Measurements from ENCODE around the gene EXOC3L1.

The EXOC3L1 gene

DNA sequence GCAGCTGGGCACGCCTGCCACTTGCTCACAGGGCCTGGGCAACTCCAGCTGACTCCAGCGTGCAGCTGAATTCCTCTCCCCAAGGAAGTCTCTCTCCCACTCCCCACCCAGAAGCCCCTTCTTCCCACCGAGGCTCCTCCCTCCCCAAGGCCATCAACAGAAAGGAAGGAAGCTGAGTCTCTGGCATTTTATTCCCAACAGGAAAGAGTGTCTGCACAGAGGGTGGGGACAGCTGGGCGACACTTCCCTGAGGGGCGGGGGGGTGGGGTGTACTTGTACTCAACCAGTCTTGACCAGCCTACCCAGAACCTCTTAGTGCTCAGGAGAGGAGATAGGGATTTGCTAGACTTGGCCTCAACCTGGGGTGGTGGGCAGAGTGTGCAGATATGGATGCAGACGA, at the start of gene EXOC3L1:
Gene EXOC3L1 (minus strand): TSS at position 96 of the 400 bp plus-strand sequence. CDS start 460 bp downstream, outside the sequence.
- in situ Hi-C loops (cut with MboI; ENCODE audit: low sequenced_read_pairs), result no loop called here

GRCh38 chr16:67238806-67239470, 49.0 kb upstream of the EXOC3L1 start:
- in situ Hi-C loops (cut with MboI; ENCODE audit: low sequenced_read_pairs), result no loop called here

DNA sequence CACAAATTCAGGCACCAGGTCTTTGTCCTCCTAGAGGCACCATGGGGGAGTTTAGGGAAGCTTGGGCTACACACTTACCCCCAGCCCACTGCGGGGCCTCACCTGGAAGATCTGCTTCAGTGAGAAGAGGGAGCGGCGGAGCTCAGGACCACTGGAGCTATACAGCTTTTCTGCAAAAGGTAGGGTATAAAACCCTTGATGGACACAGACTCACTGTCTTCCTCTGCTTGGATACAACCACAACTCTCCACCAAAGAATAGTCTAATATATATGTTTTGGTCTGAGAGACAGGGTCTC, 48.3 kb upstream of the EXOC3L1 start:
- in situ Hi-C loops (cut with MboI; ENCODE audit: low sequenced_read_pairs), result no loop called here

DNA sequence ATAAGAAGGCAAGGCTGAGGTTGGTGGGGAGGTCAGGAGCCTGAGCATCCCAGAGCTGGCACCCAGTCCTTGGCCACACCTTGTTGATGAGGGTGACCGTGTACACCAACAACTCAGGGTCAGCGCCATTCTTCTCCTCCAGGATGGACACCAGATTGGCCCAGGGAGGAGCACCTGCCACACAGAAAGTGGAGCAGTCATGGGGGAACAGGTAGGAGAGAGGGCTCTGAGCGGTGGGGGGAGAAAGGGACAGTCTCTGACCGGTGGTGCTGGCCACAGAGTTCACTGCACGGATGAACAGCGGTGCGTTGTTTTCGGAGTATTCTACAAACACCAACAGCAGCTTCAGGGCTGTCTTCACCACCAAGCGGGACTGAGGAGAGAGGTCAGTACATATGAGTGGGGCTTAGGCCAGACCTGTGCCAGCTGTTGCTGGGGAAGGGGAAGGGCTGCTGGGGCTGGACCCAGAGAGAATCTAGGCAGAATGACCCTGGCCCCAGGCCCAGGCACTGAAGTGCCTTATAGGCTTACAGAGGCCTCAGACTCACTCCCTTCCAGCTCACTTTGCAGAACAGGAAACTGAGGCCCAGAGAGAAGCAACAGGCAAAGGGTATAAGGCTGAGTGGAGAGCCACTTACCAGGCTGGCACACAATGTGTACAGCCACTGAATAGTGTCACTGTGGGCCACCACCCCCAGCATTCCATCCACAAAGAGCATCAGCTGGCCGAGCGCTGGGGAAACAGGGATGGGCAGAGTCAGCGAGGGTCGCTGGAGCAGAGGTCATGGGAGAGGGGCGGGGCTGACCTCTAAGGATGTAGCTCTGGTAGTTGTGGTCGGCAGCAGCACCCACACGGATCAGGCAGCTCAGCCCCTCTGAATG, 47.7 kb upstream of the EXOC3L1 start:
- in situ Hi-C loops (cut with MboI; ENCODE audit: low sequenced_read_pairs), result no loop called here

GRCh38 chr16:67236563-67237395, 46.8 kb upstream of the EXOC3L1 start:
- in situ Hi-C loops (cut with MboI; ENCODE audit: low sequenced_read_pairs), result no loop called here

DNA sequence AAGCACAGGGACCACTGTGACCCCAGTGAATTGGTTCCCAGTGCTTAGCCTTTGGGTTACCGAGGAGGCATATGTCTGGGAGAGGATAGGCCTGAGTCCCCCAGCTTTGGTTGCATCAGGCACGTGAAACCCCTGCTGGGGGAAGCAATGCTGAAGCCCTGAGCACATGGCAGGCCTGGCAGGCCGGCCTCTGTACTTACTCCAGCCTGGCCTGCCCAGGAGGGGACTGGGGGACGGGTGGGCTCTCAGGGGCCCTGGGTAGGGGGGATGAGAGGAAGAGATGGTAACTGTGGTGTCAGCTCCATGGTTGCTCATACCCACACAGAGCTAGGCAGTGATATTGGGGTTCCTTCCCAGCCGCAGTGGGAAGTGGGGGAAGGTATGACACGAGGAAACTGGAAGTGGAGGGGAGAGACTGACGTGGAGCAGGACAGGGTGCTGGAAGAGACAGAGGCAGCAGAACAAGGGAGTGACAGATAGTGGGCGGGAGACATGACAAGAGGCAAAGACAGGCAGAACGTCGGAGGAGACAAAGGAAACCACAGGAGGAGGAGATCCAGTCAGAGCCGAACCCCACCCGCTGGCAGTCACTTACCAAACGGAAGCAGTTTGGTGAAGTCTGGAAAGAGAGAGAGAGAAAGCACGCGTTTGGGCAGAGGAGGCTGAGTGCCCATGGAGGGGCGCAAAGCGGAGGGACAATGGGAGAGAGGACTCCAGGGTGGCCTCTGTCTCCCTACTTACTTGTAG, 46.1 kb upstream of the EXOC3L1 start:
- in situ Hi-C loops (cut with MboI; ENCODE audit: low sequenced_read_pairs), result no loop called here

DNA sequence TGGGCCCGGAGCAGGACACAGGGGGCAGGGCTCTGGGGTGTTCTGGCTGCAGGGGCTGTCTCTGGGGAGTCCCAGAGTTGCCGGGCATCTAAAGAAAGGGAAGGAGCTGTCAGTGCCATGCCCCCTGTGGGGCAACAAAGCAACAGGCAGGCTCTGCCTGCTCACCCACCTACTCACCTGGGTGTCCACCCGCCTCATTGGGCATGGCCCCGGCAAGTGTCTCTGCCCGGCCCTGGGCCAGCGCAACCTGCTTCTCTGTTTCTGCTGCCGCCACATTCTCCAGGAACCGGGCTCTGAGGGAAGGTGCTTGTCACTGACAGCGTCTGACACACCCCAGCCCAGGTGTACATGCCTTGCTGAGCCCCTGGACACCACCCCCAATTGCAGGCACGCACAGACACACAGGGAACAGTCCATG, 44.3 kb upstream of the EXOC3L1 start:
- in situ Hi-C loops (cut with MboI; ENCODE audit: low sequenced_read_pairs), result no loop called here

DNA sequence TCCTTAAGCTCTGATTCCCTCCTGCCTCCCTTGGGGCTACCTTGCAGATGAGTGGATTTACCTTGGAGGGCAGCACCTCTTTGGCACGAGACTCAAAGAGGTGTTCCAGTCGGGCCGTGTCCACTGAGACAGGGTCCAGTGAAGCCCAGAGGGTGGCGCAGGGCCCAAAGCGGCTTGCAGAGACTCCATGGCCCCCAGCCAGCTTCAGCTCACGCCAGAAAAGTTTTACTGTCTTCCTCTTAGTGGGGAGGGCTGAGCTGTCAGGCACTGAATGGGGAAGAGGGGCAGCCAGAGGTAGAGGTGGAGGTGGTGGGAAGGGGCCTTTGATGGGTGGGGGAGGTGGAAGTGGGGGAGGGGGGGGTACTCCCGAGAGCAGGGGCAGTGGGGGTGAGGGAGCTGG, 43.7 kb upstream of the EXOC3L1 start:
- in situ Hi-C loops (cut with MboI; ENCODE audit: low sequenced_read_pairs), result no loop called here

DNA sequence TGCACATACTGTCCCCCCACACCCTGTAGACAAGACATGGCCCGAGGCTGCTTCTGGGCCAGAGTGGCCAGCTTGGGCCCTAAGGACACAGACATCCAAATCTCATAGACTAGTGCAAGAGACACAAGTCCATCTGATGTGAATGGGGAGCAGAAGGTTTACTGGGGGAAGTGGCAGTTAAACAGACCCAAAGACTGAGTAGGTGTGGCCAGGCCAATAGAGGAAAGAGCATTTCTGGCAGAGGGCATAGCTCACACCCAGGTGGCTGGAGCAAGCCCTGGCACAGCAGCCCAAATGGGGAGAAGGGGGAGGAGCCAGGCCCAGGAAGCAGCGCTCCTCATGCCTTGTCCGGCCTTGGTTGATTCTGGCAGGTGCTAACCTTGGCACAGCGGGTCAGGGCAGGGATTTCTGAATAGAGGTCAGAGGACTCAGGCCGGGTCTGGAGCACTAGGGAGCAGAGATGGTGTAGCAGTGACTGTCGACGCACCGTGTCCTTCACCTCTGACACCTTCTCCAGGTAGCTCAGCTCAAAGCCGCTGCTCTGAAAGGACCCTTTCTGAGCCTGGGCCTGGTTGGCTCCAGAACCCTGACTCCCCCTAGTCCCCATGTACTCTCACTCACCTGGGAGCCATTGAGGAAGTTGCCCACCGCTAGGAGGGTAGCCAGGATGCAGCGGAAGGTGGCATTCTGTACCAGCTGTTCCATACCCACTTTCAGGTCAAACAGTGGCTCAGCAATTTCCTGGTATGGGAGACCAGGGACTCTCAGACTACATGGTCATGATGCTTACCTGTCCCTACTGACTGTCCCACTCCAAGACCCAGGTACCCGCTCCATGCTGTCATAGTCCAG, 41.1 kb upstream of the EXOC3L1 start:
- in situ Hi-C loops (cut with MboI; ENCODE audit: low sequenced_read_pairs), result no loop called here

DNA sequence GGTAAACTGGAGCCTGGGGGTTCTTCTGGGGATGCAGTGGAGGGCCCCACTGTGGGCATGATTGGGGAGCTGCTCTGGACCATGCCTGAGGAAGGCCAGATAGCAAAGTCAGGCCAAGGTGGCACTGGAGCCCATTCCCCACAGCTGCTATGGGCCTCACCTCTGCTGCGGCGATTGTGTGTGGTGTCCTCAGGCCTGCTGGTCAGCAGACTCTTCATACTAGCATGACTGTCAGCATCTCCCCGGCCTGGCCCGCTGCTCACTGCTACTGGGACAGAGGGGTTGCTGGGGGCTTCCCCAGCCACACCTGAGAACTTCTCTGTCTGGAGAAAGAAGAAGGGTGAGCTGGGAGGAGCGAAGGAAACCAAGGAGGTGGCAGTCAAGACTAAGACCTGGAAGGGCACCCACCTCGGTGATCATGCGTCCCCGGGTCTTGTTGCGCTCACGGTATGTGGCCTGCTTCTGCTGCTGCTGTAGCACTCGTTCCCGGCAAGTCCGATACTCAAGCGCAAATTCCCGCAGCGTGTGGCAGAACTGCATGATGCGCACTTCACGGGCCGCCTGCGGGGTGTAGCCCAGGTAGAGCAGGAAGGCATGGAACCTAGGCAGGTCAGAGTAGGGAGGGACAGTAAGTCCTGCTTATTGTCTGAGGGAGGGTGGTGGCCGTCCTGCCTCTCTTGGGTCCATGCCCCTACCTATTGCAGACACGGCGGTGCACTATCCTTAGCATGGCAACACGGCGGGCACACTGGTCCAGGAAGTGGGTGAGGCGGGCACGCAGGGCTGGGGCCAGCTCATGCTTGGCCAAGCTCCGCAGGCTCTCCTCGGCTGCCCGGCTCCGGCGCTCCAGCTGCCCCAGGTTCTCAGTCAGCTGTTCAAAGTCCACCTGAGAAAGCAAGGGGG, 40.2 kb upstream of the EXOC3L1 start:
- in situ Hi-C loops (cut with MboI; ENCODE audit: low sequenced_read_pairs), result no loop called here

DNA sequence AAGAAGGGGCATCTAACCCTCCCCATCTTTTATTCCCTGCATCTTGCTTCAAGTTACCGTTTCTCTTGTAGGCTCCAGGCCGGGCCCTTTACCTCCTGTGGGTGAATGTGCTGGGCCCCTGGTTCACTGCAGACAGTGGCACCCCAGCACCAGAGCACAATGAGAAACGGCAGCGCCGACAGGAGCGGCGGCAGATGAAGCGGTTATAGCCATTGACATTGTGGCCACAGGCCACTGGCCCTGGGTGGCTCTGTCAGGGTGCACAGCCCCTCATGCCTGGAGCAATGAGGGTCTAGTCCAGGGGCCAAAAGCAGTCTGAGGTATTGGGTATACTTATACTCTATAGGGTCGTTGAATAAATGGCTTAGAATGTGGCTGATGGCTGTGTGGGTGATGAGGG, 39.0 kb upstream of the EXOC3L1 start:
- in situ Hi-C loops (cut with MboI; ENCODE audit: low sequenced_read_pairs), result no loop called here

- in situ Hi-C loops (cut with MboI; ENCODE audit: low sequenced_read_pairs), result no loop called here
These were observed 38.3 kb upstream of the EXOC3L1 start for GRCh38 chr16:67228034-67228785.

DNA sequence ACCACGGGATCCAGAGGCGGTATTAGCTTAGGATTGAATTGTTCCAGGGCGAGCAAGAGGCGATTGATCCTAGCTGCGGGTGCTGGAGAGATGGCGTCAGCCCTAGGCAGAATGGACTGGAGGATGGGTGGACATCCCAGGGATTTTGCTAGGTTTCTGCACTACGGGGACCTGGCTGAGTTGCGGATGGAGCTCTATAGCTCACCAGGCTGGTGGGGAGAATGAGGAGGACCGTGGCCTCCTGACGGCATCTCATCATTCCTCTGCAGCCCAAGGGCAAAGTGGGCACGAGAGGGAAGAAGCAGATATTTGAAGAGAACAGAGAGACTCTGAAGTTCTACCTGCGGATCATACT, 37.6 kb upstream of the EXOC3L1 start:
- in situ Hi-C loops (cut with MboI; ENCODE audit: low sequenced_read_pairs), result no loop called here

GRCh38 chr16:67226804-67227566, 37.0 kb upstream of the EXOC3L1 start, which contains the start of gene TMEM208:
TSS of gene TMEM208 (plus strand) at chr16:67227130. CDS start at chr16:67227219, 89 bp downstream.
- in situ Hi-C loops (cut with MboI; ENCODE audit: low sequenced_read_pairs), result no loop called here

GRCh38 chr16:67226295-67226803, 36.4 kb upstream of the EXOC3L1 start:
- in situ Hi-C loops (cut with MboI; ENCODE audit: low sequenced_read_pairs), result no loop called here

DNA sequence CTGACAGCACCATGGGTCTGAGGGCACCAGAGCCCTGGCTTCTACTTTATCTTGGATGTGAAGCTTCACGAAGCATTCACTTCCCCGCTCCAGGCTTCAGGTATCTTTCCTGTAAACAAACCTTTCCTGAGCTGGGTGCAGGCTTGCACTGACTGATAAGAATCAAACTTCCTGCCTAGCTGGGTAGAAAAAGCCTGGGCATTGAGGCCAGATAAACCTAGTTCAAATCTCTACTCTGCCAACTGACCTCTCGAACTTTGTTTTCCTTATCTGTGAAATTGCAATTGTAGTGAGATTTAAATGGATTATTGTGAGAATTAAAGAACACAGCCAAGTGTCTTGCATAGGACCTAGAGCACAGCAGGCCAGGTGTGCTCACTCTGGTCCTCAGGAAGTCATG, 34.1 kb upstream of the EXOC3L1 start:
- in situ Hi-C loops (cut with MboI; ENCODE audit: low sequenced_read_pairs), result no loop called here

Measured in hTERT RPE-1 (cell line).